Neural cell (in vitro differentiated cells): Measurements from ENCODE around the gene BIK.

Experiments
- TF ChIP-seq, protein P1 (sequence below): fragments of 450-650 bp; IDR thresholded peaks from 2 replicates; pipeline ENCODE4 v1.5.1; 2014; ENCODE audit warnings: antibody characterized with exemption, mild to moderate bottlenecking, moderate library complexity; ENCODE audit not compliant: poor library complexity, severe bottlenecking
- TF ChIP-seq, protein P2 (sequence below): IDR thresholded peaks from 2 replicates; pipeline ENCODE4 v1.6.1; 2012; ENCODE audit warnings: borderline replicate concordance

DNA sequence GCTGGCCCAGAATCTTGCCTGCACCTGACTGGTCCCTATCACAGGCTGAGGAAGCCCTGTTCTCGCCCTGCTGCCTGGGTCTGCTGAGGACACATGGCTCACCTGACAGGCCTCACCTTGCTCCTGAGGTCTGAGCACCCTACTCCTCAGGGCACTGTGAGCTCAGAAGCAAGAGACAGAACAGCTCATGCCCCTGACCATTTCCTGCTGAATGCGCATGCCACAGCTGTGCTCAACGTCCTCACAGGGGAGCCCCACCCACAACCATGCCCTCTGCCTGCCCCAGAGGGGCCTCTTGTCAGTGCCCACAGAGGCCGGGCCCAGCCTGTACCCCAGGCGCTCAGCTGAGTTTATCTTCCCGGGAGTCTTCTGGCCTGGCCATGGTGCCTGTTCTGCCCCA lies 38.0 kb downstream of the BIK start:
- TF ChIP-seq, protein P1, sequence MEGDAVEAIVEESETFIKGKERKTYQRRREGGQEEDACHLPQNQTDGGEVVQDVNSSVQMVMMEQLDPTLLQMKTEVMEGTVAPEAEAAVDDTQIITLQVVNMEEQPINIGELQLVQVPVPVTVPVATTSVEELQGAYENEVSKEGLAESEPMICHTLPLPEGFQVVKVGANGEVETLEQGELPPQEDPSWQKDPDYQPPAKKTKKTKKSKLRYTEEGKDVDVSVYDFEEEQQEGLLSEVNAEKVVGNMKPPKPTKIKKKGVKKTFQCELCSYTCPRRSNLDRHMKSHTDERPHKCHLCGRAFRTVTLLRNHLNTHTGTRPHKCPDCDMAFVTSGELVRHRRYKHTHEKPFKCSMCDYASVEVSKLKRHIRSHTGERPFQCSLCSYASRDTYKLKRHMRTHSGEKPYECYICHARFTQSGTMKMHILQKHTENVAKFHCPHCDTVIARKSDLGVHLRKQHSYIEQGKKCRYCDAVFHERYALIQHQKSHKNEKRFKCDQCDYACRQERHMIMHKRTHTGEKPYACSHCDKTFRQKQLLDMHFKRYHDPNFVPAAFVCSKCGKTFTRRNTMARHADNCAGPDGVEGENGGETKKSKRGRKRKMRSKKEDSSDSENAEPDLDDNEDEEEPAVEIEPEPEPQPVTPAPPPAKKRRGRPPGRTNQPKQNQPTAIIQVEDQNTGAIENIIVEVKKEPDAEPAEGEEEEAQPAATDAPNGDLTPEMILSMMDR: no peak
- TF ChIP-seq, protein P2, sequence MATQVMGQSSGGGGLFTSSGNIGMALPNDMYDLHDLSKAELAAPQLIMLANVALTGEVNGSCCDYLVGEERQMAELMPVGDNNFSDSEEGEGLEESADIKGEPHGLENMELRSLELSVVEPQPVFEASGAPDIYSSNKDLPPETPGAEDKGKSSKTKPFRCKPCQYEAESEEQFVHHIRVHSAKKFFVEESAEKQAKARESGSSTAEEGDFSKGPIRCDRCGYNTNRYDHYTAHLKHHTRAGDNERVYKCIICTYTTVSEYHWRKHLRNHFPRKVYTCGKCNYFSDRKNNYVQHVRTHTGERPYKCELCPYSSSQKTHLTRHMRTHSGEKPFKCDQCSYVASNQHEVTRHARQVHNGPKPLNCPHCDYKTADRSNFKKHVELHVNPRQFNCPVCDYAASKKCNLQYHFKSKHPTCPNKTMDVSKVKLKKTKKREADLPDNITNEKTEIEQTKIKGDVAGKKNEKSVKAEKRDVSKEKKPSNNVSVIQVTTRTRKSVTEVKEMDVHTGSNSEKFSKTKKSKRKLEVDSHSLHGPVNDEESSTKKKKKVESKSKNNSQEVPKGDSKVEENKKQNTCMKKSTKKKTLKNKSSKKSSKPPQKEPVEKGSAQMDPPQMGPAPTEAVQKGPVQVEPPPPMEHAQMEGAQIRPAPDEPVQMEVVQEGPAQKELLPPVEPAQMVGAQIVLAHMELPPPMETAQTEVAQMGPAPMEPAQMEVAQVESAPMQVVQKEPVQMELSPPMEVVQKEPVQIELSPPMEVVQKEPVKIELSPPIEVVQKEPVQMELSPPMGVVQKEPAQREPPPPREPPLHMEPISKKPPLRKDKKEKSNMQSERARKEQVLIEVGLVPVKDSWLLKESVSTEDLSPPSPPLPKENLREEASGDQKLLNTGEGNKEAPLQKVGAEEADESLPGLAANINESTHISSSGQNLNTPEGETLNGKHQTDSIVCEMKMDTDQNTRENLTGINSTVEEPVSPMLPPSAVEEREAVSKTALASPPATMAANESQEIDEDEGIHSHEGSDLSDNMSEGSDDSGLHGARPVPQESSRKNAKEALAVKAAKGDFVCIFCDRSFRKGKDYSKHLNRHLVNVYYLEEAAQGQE: no peak
